GM18526 (cell line): ENCODE data around the gene PAQR4.

Experiments
- POLR2A ChIP-seq: IDR thresholded peaks from 3 replicates; pipeline ENCODE4 v1.6.1; 2011; ENCODE audit not compliant: insufficient read length; ENCODE audit errors: extremely low read depth

The PAQR4 gene

GRCh38 chr16:2971985-2972784 is 3.0 kb downstream of the PAQR4 start:
- TF ChIP-seq POLR2A = peak; percentile 7

GRCh38 chr16:2973093-2973492 is 3.9 kb downstream of the PAQR4 start:
- TF ChIP-seq POLR2A = no peak

- TF ChIP-seq POLR2A = no peak
Observed at GRCh38 chr16:2973605-2974318, 4.6 kb downstream of the PAQR4 start.

GRCh38 chr16:2974319-2975056 is 5.3 kb downstream of the PAQR4 start:
- TF ChIP-seq POLR2A = no peak

- no peak for TF ChIP-seq POLR2A
Observed at GRCh38 chr16:2975161-2975795, 6.1 kb downstream of the PAQR4 start.

GRCh38 chr16:2976201-2976600 is 7.1 kb downstream of the PAQR4 start:
- no peak for TF ChIP-seq POLR2A

- TF ChIP-seq POLR2A = no peak
Observed at GRCh38 chr16:2976673-2977072, 7.5 kb downstream of the PAQR4 start.

- no peak for TF ChIP-seq POLR2A
Observed at GRCh38 chr16:2977440-2977839, 8.3 kb downstream of the PAQR4 start.

GRCh38 chr16:2979669-2980226 is 10.6 kb downstream of the PAQR4 start:
- no peak for TF ChIP-seq POLR2A

GRCh38 chr16:2980227-2981176 is 11.4 kb downstream of the PAQR4 start, which contains the start of gene PKMYT1:
Gene PKMYT1 (minus strand): TSS chr16:2980446. CDS start chr16:2979657, 789 bp downstream.
- TF ChIP-seq POLR2A = peak; percentile 96

GRCh38 chr16:2981177-2981898 is 12.2 kb downstream of the PAQR4 start:
- TF ChIP-seq POLR2A = no peak

GRCh38 chr16:2981899-2982250 is 12.7 kb downstream of the PAQR4 start:
- TF ChIP-seq POLR2A = no peak

GRCh38 chr16:2982402-2982801 is 13.3 kb downstream of the PAQR4 start:
- no peak for TF ChIP-seq POLR2A
